NB4 (cell line): Measurements from ENCODE around the gene NOX5.
"Not testable (repeated sequence)": the region's sequence is repeated elsewhere in the genome, so short reads cannot be mapped to it uniquely, and the experiment has no call there.

Experiments used
- DNase-seq: peaks from one replicate; pipeline ENCODE4 v3.0.0; 2010; ENCODE audit warnings: low read depth
- H3K4me3 ChIP-seq: one replicate; pipeline ENCODE4 v1.5.1; 2011; ENCODE audit warnings: mild to moderate bottlenecking, low read depth, low read length, moderate library complexity
- MYC ChIP-seq: IDR thresholded peaks from 2 replicates; pipeline ENCODE4 v1.6.1; 2011; ENCODE audit warnings: low read depth, low read length
- POLR2A ChIP-seq: IDR thresholded peaks from 2 replicates; pipeline ENCODE4 v1.6.1; 2011; ENCODE audit warnings: mild to moderate bottlenecking; ENCODE audit not compliant: insufficient read length; ENCODE audit errors: extremely low read depth
- TF ChIP-seq, protein P1 (sequence below): IDR thresholded peaks from one replicate; pipeline ENCODE4 v1.5.1; 2012; ENCODE audit warnings: low read depth, low read length
- TF ChIP-seq, protein P2 (sequence below): IDR thresholded peaks from 2 replicates; pipeline ENCODE4 v1.6.1; 2011; ENCODE audit warnings: low read depth, low read length

The NOX5 gene

DNA sequence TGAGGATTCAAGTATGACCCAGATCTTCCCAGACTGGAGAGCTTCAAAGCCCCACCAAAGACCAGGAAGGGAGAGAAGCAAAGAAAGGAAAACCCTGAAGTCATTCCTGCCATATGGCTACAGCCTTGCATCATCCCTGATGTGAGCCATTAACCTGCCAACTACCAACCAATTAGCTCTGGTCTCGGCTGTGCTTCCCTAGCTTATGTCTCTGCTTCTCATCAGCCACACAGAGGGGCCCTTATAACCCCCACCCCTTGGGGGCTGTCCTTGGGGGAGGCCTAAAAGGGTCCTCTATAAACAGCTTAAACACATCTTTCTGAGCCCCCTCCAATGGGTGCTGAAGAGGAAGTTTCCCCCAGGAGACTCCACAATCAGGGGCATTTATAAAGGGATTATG lies 52.8 kb downstream of the NOX5 start:
- DNase-seq, result no peak
- TF ChIP-seq POLR2A, result no peak
- TF ChIP-seq MYC, result no peak
- TF ChIP-seq, protein P1, sequence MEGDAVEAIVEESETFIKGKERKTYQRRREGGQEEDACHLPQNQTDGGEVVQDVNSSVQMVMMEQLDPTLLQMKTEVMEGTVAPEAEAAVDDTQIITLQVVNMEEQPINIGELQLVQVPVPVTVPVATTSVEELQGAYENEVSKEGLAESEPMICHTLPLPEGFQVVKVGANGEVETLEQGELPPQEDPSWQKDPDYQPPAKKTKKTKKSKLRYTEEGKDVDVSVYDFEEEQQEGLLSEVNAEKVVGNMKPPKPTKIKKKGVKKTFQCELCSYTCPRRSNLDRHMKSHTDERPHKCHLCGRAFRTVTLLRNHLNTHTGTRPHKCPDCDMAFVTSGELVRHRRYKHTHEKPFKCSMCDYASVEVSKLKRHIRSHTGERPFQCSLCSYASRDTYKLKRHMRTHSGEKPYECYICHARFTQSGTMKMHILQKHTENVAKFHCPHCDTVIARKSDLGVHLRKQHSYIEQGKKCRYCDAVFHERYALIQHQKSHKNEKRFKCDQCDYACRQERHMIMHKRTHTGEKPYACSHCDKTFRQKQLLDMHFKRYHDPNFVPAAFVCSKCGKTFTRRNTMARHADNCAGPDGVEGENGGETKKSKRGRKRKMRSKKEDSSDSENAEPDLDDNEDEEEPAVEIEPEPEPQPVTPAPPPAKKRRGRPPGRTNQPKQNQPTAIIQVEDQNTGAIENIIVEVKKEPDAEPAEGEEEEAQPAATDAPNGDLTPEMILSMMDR, result no peak
- TF ChIP-seq, protein P2, sequence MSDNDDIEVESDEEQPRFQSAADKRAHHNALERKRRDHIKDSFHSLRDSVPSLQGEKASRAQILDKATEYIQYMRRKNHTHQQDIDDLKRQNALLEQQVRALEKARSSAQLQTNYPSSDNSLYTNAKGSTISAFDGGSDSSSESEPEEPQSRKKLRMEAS, result no peak
- H3K4me3 ChIP-seq, result no peak overlapping the region

DNA sequence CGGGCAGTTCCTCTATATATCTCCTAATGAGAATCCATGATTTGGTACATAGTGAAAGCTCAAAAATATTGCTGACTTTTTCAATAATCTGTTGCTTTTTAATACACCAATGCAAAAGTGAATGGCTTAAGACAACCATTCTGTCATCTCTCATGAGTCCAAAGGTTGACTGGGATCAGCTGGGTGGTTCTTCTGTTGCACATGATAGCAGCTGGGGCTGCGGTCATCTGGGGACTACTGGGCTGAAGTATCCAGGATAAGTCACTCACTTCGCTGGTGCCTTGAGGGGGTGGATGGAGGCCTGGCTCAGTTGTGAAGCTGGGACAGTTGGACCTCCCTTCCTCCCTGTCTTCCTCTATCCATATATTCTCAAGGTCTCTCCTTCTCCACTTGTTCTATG lies 53.7 kb downstream of the NOX5 start:
- no peak for DNase-seq
- no peak overlapping the region for H3K4me3 ChIP-seq
- TF ChIP-seq MYC (no peak), POLR2A (no peak)
- TF ChIP-seq, protein P1, result no peak
- TF ChIP-seq, protein P2, result no peak

DNA sequence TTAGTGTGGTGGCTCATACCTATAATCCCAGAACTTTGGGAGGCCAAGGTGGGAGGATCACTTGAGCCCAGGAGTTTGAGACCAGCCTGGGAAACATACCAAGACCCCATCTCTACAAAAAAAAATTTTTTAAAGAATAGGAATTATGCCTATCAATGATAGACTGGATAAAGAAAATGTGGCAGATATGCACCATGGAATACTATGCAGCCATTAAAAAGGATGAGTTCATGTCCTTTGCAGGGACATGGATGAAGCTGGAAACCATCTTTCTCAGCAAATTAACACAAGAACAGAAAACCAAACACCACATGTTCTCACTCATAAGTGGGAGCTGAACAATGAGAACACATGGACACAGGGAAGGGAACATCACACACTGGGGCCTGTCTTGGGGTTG lies 54.8 kb downstream of the NOX5 start:
- DNase-seq, H3K4me3 ChIP-seq: not testable (repeated sequence)

DNA sequence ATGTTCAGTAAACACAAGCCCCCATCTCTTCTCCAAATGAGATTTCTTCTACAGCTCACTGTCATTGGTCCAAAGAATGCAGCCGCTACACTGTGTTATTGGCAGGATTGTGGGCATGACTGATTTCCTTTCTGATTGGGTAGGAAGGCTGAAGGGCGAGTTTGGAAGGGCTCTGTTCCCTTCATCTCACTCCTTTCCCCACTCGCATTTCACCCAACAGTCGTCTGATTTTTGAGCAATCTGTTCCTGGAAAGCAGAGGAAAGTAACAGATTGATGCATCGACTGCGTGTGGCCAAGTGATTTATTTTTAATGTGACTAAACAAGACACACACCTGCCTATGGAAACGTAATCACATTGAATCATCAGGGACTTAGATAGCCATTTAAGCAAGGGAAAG lies 55.5 kb downstream of the NOX5 start:
- no peak for DNase-seq
- no peak overlapping the region for H3K4me3 ChIP-seq
- TF ChIP-seq, protein P1, result no peak
- TF ChIP-seq, protein P2, result no peak
- TF ChIP-seq MYC (no peak), POLR2A (no peak)

DNA sequence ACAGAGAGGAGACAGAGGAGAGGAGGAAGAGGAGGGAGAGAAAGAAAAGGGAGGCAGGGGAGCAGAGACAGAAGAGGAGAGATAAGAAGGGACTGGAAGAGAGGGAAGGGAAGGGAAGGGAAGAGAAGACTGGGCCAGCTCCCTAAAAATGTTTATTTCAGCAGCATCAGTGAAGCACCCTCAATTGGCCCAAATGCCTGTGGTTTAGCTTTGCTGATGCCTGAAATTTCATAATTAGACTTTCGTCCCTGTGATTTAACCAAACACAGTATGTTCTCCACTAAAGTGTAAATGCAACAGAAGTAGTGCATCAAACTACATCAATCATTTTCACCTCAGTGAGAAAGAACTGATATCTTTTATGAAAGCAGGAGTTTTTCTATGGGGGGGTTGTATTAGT lies 55.9 kb downstream of the NOX5 start:
- H3K4me3 ChIP-seq, result no peak overlapping the region
- no peak for DNase-seq
- TF ChIP-seq, protein P1, result no peak
- TF ChIP-seq MYC (no peak), POLR2A (no peak)
- TF ChIP-seq, protein P2, result no peak

DNA sequence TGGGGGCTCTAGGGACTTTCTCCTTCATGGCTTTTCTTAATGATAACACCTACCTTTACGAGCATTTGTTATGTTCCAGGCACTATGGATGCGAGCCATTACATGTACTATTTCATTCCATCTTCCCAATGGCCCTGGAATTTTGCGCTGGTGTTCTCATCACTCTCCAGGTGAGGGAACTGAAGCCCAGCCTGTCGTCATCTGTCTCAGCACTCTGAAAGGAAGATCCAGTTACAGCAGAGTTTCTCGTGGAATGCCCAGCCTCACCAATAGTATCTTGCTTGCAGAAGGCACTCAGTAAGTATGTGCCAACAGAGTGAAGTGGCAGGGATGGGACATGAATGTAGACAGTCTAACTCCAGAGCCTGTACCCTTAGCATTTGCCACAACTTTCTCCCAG lies 56.8 kb downstream of the NOX5 start:
- H3K4me3 ChIP-seq, result no peak overlapping the region
- TF ChIP-seq MYC (no peak), POLR2A (no peak)
- TF ChIP-seq, protein P2, result no peak
- TF ChIP-seq, protein P1, result no peak
- no peak for DNase-seq
